HG03565 (cell line): ENCODE results near the gene DKK3.

Experiments used
- ATAC-seq: cut with Tn5 transposase; IDR thresholded peaks from one replicate; pipeline ENCODE4 v1.9.1; 2021; ENCODE audit warnings: mild to moderate bottlenecking, moderate library complexity; ENCODE audit not compliant: unreplicated experiment

DKK3 gene

GRCh38 chr11:11969380-11970215 is 38.8 kb downstream of the DKK3 start:
- no peak for ATAC-seq

- ATAC-seq = no peak
Observed at GRCh38 chr11:11968511-11969280, 39.7 kb downstream of the DKK3 start.

- ATAC-seq = no peak
Observed at GRCh38 chr11:11967669-11968510, 40.5 kb downstream of the DKK3 start.

GRCh38 chr11:11966826-11967668 is 41.4 kb downstream of the DKK3 start:
- ATAC-seq = peak; percentile 93

- no peak for ATAC-seq
Observed at GRCh38 chr11:11966354-11966741, 42.1 kb downstream of the DKK3 start.

DNA sequence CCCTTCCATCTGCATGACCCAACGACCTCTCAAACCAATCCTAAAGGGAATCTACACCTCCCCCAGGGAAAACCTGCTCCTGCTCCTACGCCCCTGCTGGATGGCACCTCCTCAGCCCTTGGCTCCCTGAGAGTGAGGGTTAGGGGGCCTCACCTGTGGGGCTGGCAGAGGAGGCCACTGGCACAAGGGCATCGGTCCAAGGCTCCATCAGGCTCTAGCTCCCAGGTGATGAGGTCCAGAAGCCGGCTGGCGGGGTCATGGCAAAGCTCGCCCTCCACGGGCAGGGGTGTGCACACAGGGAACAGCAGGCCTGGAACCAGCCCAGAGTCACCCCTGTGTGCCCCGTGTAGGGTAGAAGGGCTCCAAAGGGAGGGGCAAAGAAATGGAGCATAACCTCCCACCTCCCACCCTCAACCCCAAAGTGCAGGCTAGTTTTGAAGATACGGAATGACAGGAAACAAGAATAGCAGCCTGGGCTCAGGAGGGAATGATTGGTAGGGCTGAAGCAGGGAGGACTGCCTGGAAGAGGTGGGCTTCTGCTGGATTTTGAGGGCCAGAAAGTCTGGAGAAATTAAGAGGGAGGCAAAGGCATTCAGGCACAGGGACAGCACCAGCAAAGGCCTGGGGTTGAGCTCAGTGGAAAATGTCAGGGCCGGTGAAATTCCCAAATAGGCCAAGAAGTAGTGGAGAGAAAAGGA is 42.6 kb downstream of the DKK3 start:
- ATAC-seq = no peak

- no peak for ATAC-seq
Observed at GRCh38 chr11:11965192-11965591, 43.2 kb downstream of the DKK3 start.

GRCh38 chr11:11964774-11965150 is 43.7 kb downstream of the DKK3 start:
- no peak for ATAC-seq

DNA sequence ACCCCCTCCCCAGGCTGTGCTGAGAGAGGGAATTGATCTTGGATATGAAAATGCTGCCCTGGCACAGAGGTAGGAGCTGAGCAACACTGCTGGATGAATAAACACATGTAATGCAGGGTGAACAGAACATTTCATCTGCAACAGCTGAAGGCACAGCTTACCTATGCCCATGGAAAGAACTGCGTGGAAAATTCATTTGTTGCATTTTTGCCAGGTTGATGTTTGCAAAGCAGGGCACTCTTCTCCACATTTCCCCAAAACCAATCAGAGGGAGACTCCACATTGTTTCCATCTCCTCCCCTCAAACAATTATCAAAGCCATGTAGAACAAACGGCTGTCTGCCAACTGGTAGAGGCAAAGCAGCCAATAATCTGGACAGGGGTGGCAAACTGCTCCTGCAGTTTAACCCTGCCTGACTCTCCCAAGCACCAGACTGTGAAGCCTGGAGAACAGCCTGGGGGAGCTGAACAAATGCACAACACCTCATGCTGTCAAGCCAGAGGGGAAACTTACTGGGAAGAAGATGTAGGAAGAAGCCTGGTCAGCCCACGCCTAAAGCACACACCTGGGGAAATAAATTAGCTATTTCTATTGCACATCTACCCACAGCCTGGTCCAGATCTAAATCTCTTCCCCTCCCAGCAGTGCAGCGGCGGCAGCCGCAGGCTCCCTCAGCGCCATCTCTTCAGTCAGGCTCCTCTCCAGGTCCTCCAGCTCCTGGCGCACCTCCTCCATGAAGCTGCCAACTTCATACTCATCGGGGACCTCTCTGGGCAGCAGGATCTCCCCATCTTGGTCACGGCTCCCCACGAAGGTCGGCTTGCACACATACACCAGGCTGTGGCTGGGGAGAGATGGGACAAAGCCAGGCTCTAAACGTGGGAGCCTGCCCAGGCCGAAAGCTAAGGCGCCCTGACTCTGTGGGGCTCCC is 44.3 kb downstream of the DKK3 start:
- no peak for ATAC-seq

DNA sequence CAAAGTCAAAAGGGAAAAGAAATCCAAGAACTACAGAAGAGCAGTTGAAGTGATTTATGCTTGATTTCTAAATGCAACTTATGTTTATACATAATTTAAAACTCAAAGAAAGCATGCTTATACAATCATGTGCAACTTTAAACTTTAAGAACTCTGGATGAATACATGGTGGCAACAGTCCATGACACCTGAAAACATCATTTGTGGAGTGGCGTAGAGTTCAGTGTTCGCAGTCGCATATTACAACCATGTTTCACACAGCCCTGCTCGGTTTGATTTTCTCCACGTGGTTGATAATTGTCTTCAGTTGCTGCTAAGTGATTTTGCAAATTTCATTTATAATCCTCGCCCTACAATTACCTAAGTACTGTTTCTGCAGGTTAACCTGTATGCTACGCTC is 45.4 kb downstream of the DKK3 start:
- ATAC-seq = no peak

DNA sequence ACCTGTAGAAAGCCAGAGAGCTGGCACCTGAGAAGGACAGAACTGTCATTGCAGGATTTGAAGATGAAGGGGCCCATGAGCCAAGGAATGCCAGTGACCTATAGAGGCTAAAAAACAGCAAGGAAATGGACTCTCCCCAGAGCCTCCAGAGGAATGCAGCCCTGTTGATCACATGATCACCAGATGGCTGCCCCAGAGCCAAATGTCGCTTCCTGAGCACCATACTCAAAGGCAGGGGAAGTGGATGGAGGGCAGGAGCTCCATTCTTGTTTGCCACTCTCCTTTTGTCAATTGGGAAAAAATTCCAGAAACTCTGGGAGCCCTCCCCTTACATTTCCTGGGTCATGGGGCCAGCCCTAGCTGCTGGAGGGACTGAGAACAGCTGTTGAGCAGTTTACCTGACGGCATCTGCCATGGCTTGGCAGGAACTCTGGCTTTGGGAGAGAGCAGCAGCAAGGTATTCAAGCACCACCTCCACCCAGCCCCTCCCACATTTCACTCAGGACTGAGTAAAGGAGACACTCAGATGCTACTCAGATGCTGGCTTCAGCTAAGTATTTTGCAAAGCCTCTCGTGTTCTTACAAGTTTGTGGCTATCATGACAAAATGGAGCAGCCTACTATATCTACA is 46.9 kb downstream of the DKK3 start:
- no peak for ATAC-seq

- ATAC-seq = no peak
Observed at GRCh38 chr11:11960687-11961086, 47.7 kb downstream of the DKK3 start.

GRCh38 chr11:11959601-11960000 is 48.8 kb downstream of the DKK3 start:
- ATAC-seq = no peak

DNA sequence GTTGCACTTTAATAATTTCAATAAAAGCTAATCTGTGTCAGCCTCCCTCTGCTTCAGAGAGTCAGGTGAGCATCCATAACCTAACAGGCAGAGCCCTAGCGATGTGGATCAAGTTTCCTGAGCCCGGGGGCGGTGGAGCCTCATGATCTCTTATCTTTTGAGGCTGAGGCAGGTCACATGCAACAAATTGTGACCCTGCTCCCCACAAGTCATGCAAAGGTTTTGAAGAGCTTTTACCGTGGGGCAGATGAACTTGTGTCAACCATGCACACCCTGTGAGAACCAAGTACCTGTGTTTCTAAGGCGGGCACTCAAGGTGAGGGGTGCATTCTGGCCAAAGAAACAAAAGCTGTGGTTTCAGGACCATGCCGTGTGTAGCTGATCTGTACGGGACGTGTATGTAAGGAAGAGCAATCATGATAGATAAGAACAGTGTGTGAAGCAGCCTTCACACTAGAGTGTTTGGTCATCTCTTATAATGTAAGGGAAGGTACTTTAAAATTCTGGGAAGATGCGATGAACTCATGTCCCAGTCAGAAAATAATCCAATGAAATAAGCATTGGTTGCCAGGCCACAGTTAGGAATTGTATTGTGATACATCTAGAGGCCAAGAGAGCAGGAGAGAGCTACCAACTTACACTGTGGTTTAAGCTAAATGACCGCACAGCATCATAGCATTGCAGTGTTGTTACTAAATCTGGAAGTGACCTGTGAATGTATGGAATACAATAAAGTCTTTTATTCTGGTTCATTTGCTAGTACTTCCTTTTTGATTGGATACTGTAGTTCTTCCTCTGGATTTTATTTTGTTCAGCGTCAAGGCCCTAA is 49.8 kb downstream of the DKK3 start:
- ATAC-seq = no peak

GRCh38 chr11:11956006-11956405 is 52.4 kb downstream of the DKK3 start:
- no peak for ATAC-seq

DNA sequence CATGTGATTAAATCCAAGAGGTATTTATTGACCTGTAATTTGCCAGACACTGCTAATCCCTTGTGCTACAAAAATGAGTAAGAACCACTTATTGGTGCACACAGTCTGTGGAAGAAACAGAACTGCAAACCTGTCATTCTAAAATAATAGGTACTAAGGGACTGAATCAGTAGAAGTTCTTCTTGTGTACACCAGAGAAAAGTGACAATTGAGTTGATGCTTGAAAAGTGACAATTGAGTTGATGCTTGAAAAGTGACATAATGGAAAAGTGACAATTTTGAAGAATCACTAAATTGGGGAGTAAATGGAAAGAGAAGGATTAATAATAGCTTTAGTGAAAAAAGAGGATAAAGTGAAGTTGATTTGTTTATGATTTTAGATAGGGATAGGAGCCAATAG is 56.4 kb downstream of the DKK3 start:
- ATAC-seq = no peak

- ATAC-seq = no peak
Observed at GRCh38 chr11:11949482-11949881, 58.9 kb downstream of the DKK3 start.
